A549 (cell line): ENCODE data around the gene MAMLD1. TPM values are rescaled to one million over a fixed set of nuclear protein-coding genes. Genes with fewer than 3 reads are reported as not detected.
"Not testable (repeated sequence)": the region's sequence is repeated elsewhere in the genome, so short reads cannot be mapped to it uniquely, and the experiment has no call there.

Source experiments
- ATAC-seq, 2 experiments: fragments of 200-7000 bp in 1 of 2; fragments of >200 bp in 1 of 2; cut with Nextera tagmentation in 1 of 2; cut with Tn5 transposase in 1 of 2; 3 replicates each; pipeline versions ENCODE4 v1.8.0 to v1.9.1; 2018 to 2020; ENCODE audit warnings: mild to moderate bottlenecking in 1 of 2, moderate library complexity in 1 of 2
- CTCF ChIA-PET: fragments of 300-600 bp; sonication (Branson Sonifier 250); formaldehyde crosslinking; extraction: SDS; loops from one replicate; lab custom pipeline; 2021; ENCODE audit warnings: antibody characterized with exemption, inconsistent platforms; lab: Yijun Ruan, JAX
- POLR2A ChIA-PET: fragments of 350-600 bp; formaldehyde crosslinking; extraction: SDS; loops from one replicate; lab custom pipeline; 2021; ENCODE audit warnings: antibody characterized with exemption, inconsistent platforms; lab: Yijun Ruan, JAX
- DNase-seq, 2 experiments: peaks; one replicate each; pipeline versions ENCODE4 v3.0.0 to v3.0.0-alpha.2; 2011 to 2016; ENCODE audit warnings: low read depth in 1 of 2, low spot score in 1 of 2
- FAIRE-seq: peaks from 2 replicates; lab custom pipeline; 2011; peaks lifted over from hg19 to GRCh38; lab: Jason Lieb, UNC
- H3K27ac ChIP-seq, 2 experiments: fragments of >200 bp; sonication (Bioruptor Twin); formaldehyde crosslinking; 3 replicates each; pipeline ENCODE4 v1.5.1; 2016 to 2017
- H3K4me1 ChIP-seq: fragments of >200 bp; sonication (Bioruptor Twin); formaldehyde crosslinking; 3 replicates; pipeline ENCODE4 v1.6.1; 2016
- H3K4me2 ChIP-seq: fragments of >200 bp; sonication (Bioruptor Twin); formaldehyde crosslinking; 3 replicates; pipeline ENCODE4 v1.6.1; 2016
- H3K4me3 ChIP-seq: fragments of >200 bp; sonication (Bioruptor Twin); formaldehyde crosslinking; 3 replicates; pipeline ENCODE4 v1.5.1; 2016
- H3K9me3 ChIP-seq: fragments of >200 bp; sonication (Bioruptor Twin); formaldehyde crosslinking; 3 replicates; pipeline ENCODE4 v1.6.1; 2016
- CEBPB ChIP-seq, 2 experiments: fragments of >200 bp in 1 of 2; sonication (Bioruptor Twin) in 1 of 2; formaldehyde crosslinking in 1 of 2; IDR thresholded peaks; 2 replicates each; pipeline ENCODE4 v1.6.1; 2012 to 2016
- CHD4 ChIP-seq: fragments of 200-600 bp; sonication (generic); IDR thresholded peaks from 2 replicates; pipeline ENCODE4 v1.6.1; 2016; ENCODE audit warnings: antibody characterized with exemption, mild to moderate bottlenecking, borderline replicate concordance
- EHMT2 ChIP-seq: fragments of 200-600 bp; sonication (generic); IDR thresholded peaks from 2 replicates; pipeline ENCODE4 v1.6.1; 2016; ENCODE audit warnings: antibody characterized with exemption, low read depth, mild to moderate bottlenecking, moderate library complexity
- FOSL2 ChIP-seq, 2 experiments: fragments of 450-650 bp in 1 of 2; fragments of >200 bp in 1 of 2; sonication (Bioruptor Twin) in 1 of 2; formaldehyde crosslinking; IDR thresholded peaks; 2 replicates each; pipeline versions ENCODE4 v1.5.0 to v1.6.1; 2016 to 2020; ENCODE audit warnings: mild to moderate bottlenecking in 1 of 2, moderate library complexity in 1 of 2
- FOXS1 ChIP-seq: fragments of 250-450 bp; sonication (Bioruptor Pico); IDR thresholded peaks from 2 replicates; pipeline ENCODE4 v1.5.0; 2020; ENCODE audit warnings: mild to moderate bottlenecking, moderate library complexity
- HEYL ChIP-seq: fragments of 250-450 bp; sonication (Bioruptor Pico); IDR thresholded peaks from 2 replicates; pipeline ENCODE4 v1.8.0; 2021; ENCODE audit warnings: mild to moderate bottlenecking, moderate library complexity
- HOXB13 ChIP-seq: fragments of 250-450 bp; sonication (Bioruptor Pico); IDR thresholded peaks from 2 replicates; pipeline ENCODE4 v1.5.0; 2020; ENCODE audit warnings: low read depth, mild to moderate bottlenecking, moderate library complexity
- JUN ChIP-seq, 2 experiments: fragments of >200 bp; sonication (Bioruptor Twin); formaldehyde crosslinking; IDR thresholded peaks; 2 replicates in 1 of 2; 3 replicates in 1 of 2; pipeline ENCODE4 v1.6.1; 2016 to 2017
- KDM1A ChIP-seq: fragments of 200-600 bp; sonication (generic); IDR thresholded peaks from 2 replicates; pipeline ENCODE4 v1.6.1; 2016; ENCODE audit warnings: low read depth, mild to moderate bottlenecking
- KDM5A ChIP-seq: fragments of 200-600 bp; sonication (generic); IDR thresholded peaks from 2 replicates; pipeline ENCODE4 v1.6.1; 2016; ENCODE audit warnings: antibody characterized with exemption, mild to moderate bottlenecking
- POLR2A ChIP-seq: IDR thresholded peaks from 2 replicates; pipeline ENCODE4 v1.6.1; 2012; ENCODE audit warnings: mild to moderate bottlenecking, low read length
- RARB ChIP-seq: fragments of 250-450 bp; sonication (Bioruptor Pico); IDR thresholded peaks from 2 replicates; pipeline ENCODE4 v1.8.0; 2021; ENCODE audit warnings: mild to moderate bottlenecking, moderate library complexity
- REST ChIP-seq: fragments of 200-600 bp; sonication (generic); IDR thresholded peaks from 2 replicates; pipeline ENCODE4 v1.6.1; 2016; ENCODE audit warnings: antibody characterized with exemption, mild to moderate bottlenecking, moderate library complexity
- RNF2 ChIP-seq: fragments of 200-600 bp; sonication (generic); IDR thresholded peaks from 2 replicates; pipeline ENCODE4 v1.6.1; 2016; ENCODE audit warnings: low read depth, mild to moderate bottlenecking, antibody characterized with exemption, moderate library complexity, borderline replicate concordance
- TFCP2L1 ChIP-seq: fragments of 250-450 bp; sonication (Bioruptor Pico); IDR thresholded peaks from 2 replicates; pipeline ENCODE4 v1.5.0; 2021; ENCODE audit warnings: mild to moderate bottlenecking
- TP53 ChIP-seq: fragments of 250-450 bp; sonication (Bioruptor Pico); IDR thresholded peaks from 2 replicates; pipeline ENCODE4 v1.5.0; 2021; ENCODE audit warnings: mild to moderate bottlenecking, moderate library complexity
- ZC3H11A ChIP-seq: fragments of 450-650 bp; IDR thresholded peaks from 2 replicates; pipeline ENCODE4 v1.6.1; 2014; ENCODE audit warnings: antibody characterized with exemption, mild to moderate bottlenecking
- ZFP36 ChIP-seq: fragments of 450-650 bp; IDR thresholded peaks from 2 replicates; pipeline ENCODE4 v1.6.1; 2014; ENCODE audit warnings: borderline replicate concordance; ENCODE audit not compliant: partially characterized antibody
- WGBS: methylation state at CpG from one replicate; pipeline ENCODE4 v1.1.6; 2017; ENCODE audit errors: missing lambda C conversion rate; 5-methylcytosine and 5-hydroxymethylcytosine counted together
- polyA plus RNA-seq, 4 experiments: library from polyadenylated mRNA; depleted of rRNA in 3 of 4; stranded (reverse); fragments of >200 nt; fragmentation: RNase III in 1 of 4; extraction: RNeasy Plus Mini Kit Qiagen cat#74134 plus additional on column Dnase treatment in 1 of 4; gene quantifications; 2 replicates in 3 of 4; 3 replicates in 1 of 4; pipeline ENCODE4 v1.2.3, GENCODE V29; 2011 to 2017

The MAMLD1 gene
- polyA plus RNA-seq, 2 of the 4 experiments (the other 2 are of a cell fraction): 1.2 to 2.3 TPM

- DNase-seq (no peak), ATAC-seq (no peak), FAIRE-seq (no peak)
- WGBS: 73% methylated on average over 5 of the region's 8 CpGs
- Histone ChIP-seq H3K4me1 (no peaks in the 10 kb centered on the region), H3K9me3 (no peaks in the 10 kb centered on the region), H3K4me2 (no peak overlapping the region), H3K4me3 (no peak overlapping the region), H3K27ac (no peak overlapping the region)
- CTCF ChIA-PET: no interaction called here
- POLR2A ChIA-PET: no interaction called here
- TF ChIP-seq CHD4 (no peak), HOXB13 (no peak), EHMT2 (no peak), CEBPB (IDR thresholded peaks at IDR 0.05) (no peak), KDM5A (no peak), REST (no peak), ZFP36 (no peak), KDM1A (no peak)
Observed at GRCh38 chrX:150338615-150339014, 24.5 kb upstream of the MAMLD1 start.

- 71% methylated on average over 3 of the region's 3 CpGs for WGBS
- DNase-seq (no peak), FAIRE-seq (no peak), ATAC-seq (no peak)
- Histone ChIP-seq H3K9me3 (no peaks in the 10 kb centered on the region), H3K4me2 (no peak overlapping the region), H3K27ac (no peak overlapping the region), H3K4me1 (no peaks in the 10 kb centered on the region), H3K4me3 (no peak overlapping the region)
- no peak for TF ChIP-seq RARB (CRISPR knock-in tag)
- no peak for TF ChIP-seq HEYL (CRISPR knock-in tag)
- no peak for TF ChIP-seq TFCP2L1 (CRISPR knock-in tag)
- no peak for TF ChIP-seq CHD4
- TF ChIP-seq ZC3H11A: no peak
- TF ChIP-seq FOSL2 (IDR thresholded peaks at IDR 0.05): no peak
- no peak for TF ChIP-seq FOSL2 (CRISPR knock-in tag; IDR thresholded peaks at IDR 0.05)
- no peak for TF ChIP-seq FOXS1 (CRISPR knock-in tag)
- TF ChIP-seq POLR2A: no peak
- TF ChIP-seq RNF2: no peak
- TF ChIP-seq REST: no peak
- no peak for TF ChIP-seq KDM5A
- TF ChIP-seq JUN (IDR thresholded peaks at IDR 0.05): no peak
- no peak for TF ChIP-seq TP53 (CRISPR knock-in tag)
- CTCF ChIA-PET: interaction anchor here (1.2 kb wide), 1 partner anchor 14 kb away, joined by 3 read pairs; no protein-coding TSS in a partner anchor
- POLR2A ChIA-PET: no interaction called here
Observed at GRCh38 chrX:150339736-150340135, 23.4 kb upstream of the MAMLD1 start.

GRCh38 chrX:150340326-150340725 lies 22.8 kb upstream of the MAMLD1 start:
- H3K4me3 ChIP-seq, DNase-seq, POLR2A ChIA-PET, H3K4me2 ChIP-seq, H3K9me3 ChIP-seq, H3K27ac ChIP-seq, H3K4me1 ChIP-seq, ATAC-seq: not testable (repeated sequence)
- FAIRE-seq: peak; percentile 68
- WGBS: 17% methylated on average over 1 of the region's 3 CpGs
- CTCF ChIA-PET: interaction anchor here (1.2 kb wide), 1 partner anchor 14 kb away, joined by 3 read pairs; no protein-coding TSS in a partner anchor
